Colonic mucosa (tissue), 4 donors: ENCODE measurements around the gene TDRD9. TPM values are rescaled to one million over a fixed set of nuclear protein-coding genes. Genes with fewer than 3 reads are reported as not detected.

Source experiments
- DNase-seq: peaks from one replicate; pipeline ENCODE4 v3.0.0-alpha.2; 2020
- H3K27ac ChIP-seq: fragments of 200-600 bp; one replicate; pipeline ENCODE4 v1.8.0; 2021
- H3K27me3 ChIP-seq: fragments of 200-600 bp; one replicate; pipeline ENCODE4 v1.8.0; 2021
- H3K36me3 ChIP-seq: fragments of 200-600 bp; one replicate; pipeline ENCODE4 v1.8.0; 2021
- H3K4me1 ChIP-seq: fragments of 200-600 bp; one replicate; pipeline ENCODE4 v1.8.0; 2021; ENCODE audit warnings: mild to moderate bottlenecking
- H3K4me3 ChIP-seq: fragments of 200-600 bp; one replicate; pipeline ENCODE4 v1.8.0; 2021
- H3K9ac ChIP-seq, 2 donors: one replicate each; pipeline ENCODE4 v1.7.0; 2013; ENCODE audit warnings: control low read depth in 2 of 2, low read depth in 2 of 2, low read length in 2 of 2
- H3K9me3 ChIP-seq: fragments of 200-600 bp; one replicate; pipeline ENCODE4 v1.8.0; 2021
- CTCF ChIP-seq: fragments of 200-600 bp; IDR thresholded peaks from one replicate; pipeline ENCODE4 v1.8.0; 2022; ENCODE audit warnings: antibody characterized with exemption, mild to moderate bottlenecking
- intact Hi-C: fragments of 100-400 bp; cut with DNase I; formaldehyde crosslinking; loops from one replicate; pipeline ENCODE4 v1.14.1; 2022
- total RNA-seq, 2 donors: library from RNA; stranded (reverse); fragmentation: NEBNext Ultra II Directional in 1 of 2; extraction: Animal tissue kit (Norgen Biotek cat#: 25700) in 1 of 2; gene quantifications; one replicate each; pipeline ENCODE4 v1.2.1, GENCODE V29; 2021
- donor health status: healthy.
- donor health status: DM: no; HTN: no; CAD: no.
- donor health status: DM: no; HTN: no; CAD: no.

Gene TDRD9
- total RNA-seq, 2 donors from 2014 or later = 0.44 to 1.1 TPM

- H3K4me1 ChIP-seq = peaks cover 15% of the 10 kb centered on the region
- DNase-seq = no peak
- intact Hi-C loops = loop anchor here (5.0 to 10.0 kb wide), 2 partner anchors 36 to 468 kb away; no protein-coding TSS in a partner anchor
- no peak for TF ChIP-seq CTCF
- no peak overlapping the region for H3K4me3 ChIP-seq
- no peak overlapping the region for H3K9ac ChIP-seq
- H3K36me3 ChIP-seq = no peaks in the 10 kb centered on the region
- H3K27ac ChIP-seq = no peak overlapping the region
- no peaks in the 10 kb centered on the region for H3K9me3 ChIP-seq
- no peaks in the 10 kb centered on the region for H3K27me3 ChIP-seq
Measured at GRCh38 chr14:104096318-104096717, 168.1 kb downstream of the TDRD9 start.

- peaks cover 18% of the 10 kb centered on the region for H3K4me1 ChIP-seq
- H3K9ac ChIP-seq = no peak overlapping the region
- H3K27ac ChIP-seq = no peak overlapping the region
- intact Hi-C loops = loop anchor here (5.0 to 10.0 kb wide), 2 partner anchors 35 to 468 kb away; no protein-coding TSS in a partner anchor
- no peaks in the 10 kb centered on the region for H3K9me3 ChIP-seq
- no peak for DNase-seq
- no peaks in the 10 kb centered on the region for H3K27me3 ChIP-seq
- no peaks in the 10 kb centered on the region for H3K36me3 ChIP-seq
- H3K4me3 ChIP-seq = no peak overlapping the region
- no peak for TF ChIP-seq CTCF
Measured at GRCh38 chr14:104096751-104097700, 168.8 kb downstream of the TDRD9 start.

- H3K9ac ChIP-seq = no peak overlapping the region
- H3K36me3 ChIP-seq = no peaks in the 10 kb centered on the region
- TF ChIP-seq CTCF = no peak
- peaks cover 18% of the 10 kb centered on the region for H3K4me1 ChIP-seq
- DNase-seq = no peak
- no peak overlapping the region for H3K4me3 ChIP-seq
- intact Hi-C loops = loop anchor here (5.0 to 10.0 kb wide), 2 partner anchors 34 to 466 kb away; no protein-coding TSS in a partner anchor
- no peak overlapping the region for H3K27ac ChIP-seq
- no peaks in the 10 kb centered on the region for H3K27me3 ChIP-seq
- H3K9me3 ChIP-seq = no peaks in the 10 kb centered on the region
Measured at GRCh38 chr14:104098272-104099095, 170.2 kb downstream of the TDRD9 start.

- Histone ChIP-seq H3K36me3 (no peaks in the 10 kb centered on the region), H3K4me3 (no peak overlapping the region), H3K9me3 (no peaks in the 10 kb centered on the region), H3K27ac (no peak overlapping the region), H3K4me1 (peaks cover 19% of the 10 kb centered on the region), H3K27me3 (no peaks in the 10 kb centered on the region), H3K9ac (peak overlapping the region in 1 of 2 donors; percentile 19)
- TF ChIP-seq CTCF = no peak
- no peak for DNase-seq
- intact Hi-C loops = loop anchor here (5.0 to 10.0 kb wide), 2 partner anchors 33 to 465 kb away; no protein-coding TSS in a partner anchor
Measured at GRCh38 chr14:104099096-104100041, 171.1 kb downstream of the TDRD9 start.
